GM12865 (cell line): ENCODE data around the gene SORL1-AS1.

Experiments
- DNase-seq: peaks from one replicate; pipeline ENCODE4 v3.0.0; 2010; ENCODE audit warnings: low read depth
- H3K4me3 ChIP-seq: 2 replicates; pipeline ENCODE4 v1.5.1; 2011; ENCODE audit warnings: mild to moderate bottlenecking, low read depth, low read length, control low read depth
- TF ChIP-seq, protein P1 (sequence below): IDR thresholded peaks from 2 replicates; pipeline ENCODE4 v1.5.1; 2011; ENCODE audit warnings: low read length, control low read depth, low read depth, inconsistent platforms; ENCODE audit not compliant: insufficient read depth; ENCODE audit errors: missing control alignments

SORL1-AS1 gene

GRCh38 chr11:121474680-121475079 is 21.9 kb upstream of the SORL1-AS1 start:
- H3K4me3 ChIP-seq = no peak overlapping the region
- DNase-seq = no peak
- TF ChIP-seq, protein P1, sequence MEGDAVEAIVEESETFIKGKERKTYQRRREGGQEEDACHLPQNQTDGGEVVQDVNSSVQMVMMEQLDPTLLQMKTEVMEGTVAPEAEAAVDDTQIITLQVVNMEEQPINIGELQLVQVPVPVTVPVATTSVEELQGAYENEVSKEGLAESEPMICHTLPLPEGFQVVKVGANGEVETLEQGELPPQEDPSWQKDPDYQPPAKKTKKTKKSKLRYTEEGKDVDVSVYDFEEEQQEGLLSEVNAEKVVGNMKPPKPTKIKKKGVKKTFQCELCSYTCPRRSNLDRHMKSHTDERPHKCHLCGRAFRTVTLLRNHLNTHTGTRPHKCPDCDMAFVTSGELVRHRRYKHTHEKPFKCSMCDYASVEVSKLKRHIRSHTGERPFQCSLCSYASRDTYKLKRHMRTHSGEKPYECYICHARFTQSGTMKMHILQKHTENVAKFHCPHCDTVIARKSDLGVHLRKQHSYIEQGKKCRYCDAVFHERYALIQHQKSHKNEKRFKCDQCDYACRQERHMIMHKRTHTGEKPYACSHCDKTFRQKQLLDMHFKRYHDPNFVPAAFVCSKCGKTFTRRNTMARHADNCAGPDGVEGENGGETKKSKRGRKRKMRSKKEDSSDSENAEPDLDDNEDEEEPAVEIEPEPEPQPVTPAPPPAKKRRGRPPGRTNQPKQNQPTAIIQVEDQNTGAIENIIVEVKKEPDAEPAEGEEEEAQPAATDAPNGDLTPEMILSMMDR = no peak

GRCh38 chr11:121473064-121473777 is 20.5 kb upstream of the SORL1-AS1 start:
- H3K4me3 ChIP-seq = no peak overlapping the region
- no peak for DNase-seq
- TF ChIP-seq, protein P1 = no peak

GRCh38 chr11:121472312-121472711 is 19.5 kb upstream of the SORL1-AS1 start:
- DNase-seq = no peak
- no peak overlapping the region for H3K4me3 ChIP-seq
- TF ChIP-seq, protein P1 = no peak

DNA sequence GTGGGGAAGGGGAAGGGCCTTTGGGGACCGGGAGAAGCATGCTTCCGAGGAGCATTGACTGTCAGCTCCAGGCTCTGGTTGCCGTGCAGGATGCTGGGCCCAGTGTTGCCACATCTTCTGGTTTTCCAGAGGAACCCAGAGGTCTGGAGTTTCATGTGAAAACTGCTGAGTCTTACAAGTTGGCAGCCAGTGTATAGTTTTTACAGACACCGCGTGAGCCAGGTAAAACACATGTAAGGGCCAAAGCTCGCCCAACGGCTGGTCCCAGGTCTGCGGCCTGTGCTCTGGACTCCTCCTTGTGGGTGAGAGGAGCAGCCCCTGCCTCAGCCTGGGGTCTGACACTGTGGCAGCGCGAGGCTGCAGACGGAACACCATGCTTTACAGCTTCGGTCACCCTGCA is 18.4 kb upstream of the SORL1-AS1 start:
- TF ChIP-seq, protein P1 = no peak
- H3K4me3 ChIP-seq = no peak overlapping the region
- DNase-seq = no peak

DNA sequence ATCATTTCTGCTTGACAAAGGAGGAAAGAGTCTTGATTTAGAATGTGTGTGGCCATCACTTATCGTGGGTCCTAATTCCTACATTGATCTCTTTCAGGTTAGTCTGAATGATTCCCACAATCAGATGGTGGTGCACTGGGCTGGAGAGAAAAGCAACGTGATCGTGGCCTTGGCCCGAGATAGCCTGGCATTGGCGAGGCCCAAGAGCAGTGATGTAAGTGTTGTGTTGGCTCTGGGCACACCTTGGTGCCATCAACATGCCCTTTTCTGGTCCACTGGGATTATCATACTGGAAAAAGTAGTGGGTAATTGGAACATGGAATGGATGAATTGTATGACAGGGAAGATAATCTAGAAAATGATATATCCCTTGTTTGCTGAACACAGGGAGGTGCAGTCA is 17.1 kb upstream of the SORL1-AS1 start:
- H3K4me3 ChIP-seq = no peak overlapping the region
- TF ChIP-seq, protein P1 = no peak
- no peak for DNase-seq

GRCh38 chr11:121467965-121468364 is 15.2 kb upstream of the SORL1-AS1 start:
- TF ChIP-seq, protein P1 = no peak
- DNase-seq = peak; percentile 92
- peak overlapping the region; percentile 43 for H3K4me3 ChIP-seq

GRCh38 chr11:121467471-121467870 is 14.7 kb upstream of the SORL1-AS1 start:
- no peak for DNase-seq
- TF ChIP-seq, protein P1 = no peak
- peak overlapping the region; percentile 43 for H3K4me3 ChIP-seq
